ENCODE results near the gene RNF5. TPM values are rescaled to one million over a fixed set of nuclear protein-coding genes. Genes with fewer than 3 reads are reported as not detected.

RNF5 gene
- total and polyA plus RNA-seq, 9 of the 15 experiments (the other 6 are each of a cell fraction or from before 2014, with no cell fraction given), result 62.2 to 245 (median 129) TPM

DNA sequence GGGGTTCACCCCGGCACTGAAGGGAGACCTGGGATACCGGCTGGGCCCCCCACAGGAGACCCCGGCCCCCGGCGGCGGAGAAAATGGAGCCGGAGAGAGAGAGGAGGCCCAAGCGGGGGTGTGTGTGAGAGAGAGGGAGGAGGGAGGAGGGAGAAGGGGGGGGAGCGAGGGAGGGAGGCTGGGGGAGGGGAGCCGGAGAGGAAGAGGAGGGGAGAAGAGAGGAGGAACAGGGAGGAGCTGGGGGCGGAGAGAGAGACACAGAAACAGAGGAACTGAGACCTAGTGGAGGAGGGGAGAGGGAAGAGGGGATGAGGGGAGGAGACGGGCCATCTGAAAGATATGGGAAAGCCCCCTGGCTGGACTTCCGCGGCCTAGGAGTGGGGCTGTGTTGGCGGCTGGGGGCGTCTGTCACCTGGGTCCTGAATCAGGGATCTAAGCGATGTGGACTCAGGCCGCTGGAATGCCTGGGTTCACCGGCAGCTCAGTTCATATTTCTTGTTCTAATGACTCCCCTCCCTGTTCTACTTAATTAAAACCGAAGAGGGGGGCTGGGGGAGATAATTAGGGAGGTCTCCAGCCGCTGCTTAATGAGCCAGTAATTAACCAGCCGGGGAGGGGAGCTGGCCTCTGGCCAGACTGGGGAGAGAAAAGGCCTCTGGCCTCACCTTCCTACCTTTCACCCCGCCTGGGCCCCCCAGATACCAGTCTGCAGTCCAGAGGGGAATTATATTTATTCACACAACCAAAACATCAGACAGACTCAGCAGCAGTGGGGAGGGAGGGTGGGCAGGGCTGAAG is 12.0 kb downstream of the RNF5 start, which contains the start of gene PBX2 (continued):
- TF ChIP-seq SRSF3 (IDR thresholded peaks at IDR 0.05; ENCODE audit: insufficient read depth, low read length), result no peak
- TF ChIP-seq ZNF518B (CRISPR knock-in tag; IDR thresholded peaks at IDR 0.05), result no peak
- TF ChIP-seq PYGO2 (tag; IDR thresholded peaks at IDR 0.05), result no peak
- TF ChIP-seq HMG20B (CRISPR knock-in tag; IDR thresholded peaks at IDR 0.05), result no peak
- TF ChIP-seq GABPA (tag; conservative IDR thresholded peaks at IDR 0.05; ENCODE audit: low read depth), result peak; percentile 68

Data from K562 (cell line).